HG03280 (cell line): ENCODE results near the gene AP1G1.

Experiments
- ATAC-seq: cut with Tn5 transposase; IDR thresholded peaks from one replicate; pipeline ENCODE4 v1.9.1; 2021; ENCODE audit warnings: mild to moderate bottlenecking, moderate library complexity; ENCODE audit not compliant: unreplicated experiment

The AP1G1 gene

DNA sequence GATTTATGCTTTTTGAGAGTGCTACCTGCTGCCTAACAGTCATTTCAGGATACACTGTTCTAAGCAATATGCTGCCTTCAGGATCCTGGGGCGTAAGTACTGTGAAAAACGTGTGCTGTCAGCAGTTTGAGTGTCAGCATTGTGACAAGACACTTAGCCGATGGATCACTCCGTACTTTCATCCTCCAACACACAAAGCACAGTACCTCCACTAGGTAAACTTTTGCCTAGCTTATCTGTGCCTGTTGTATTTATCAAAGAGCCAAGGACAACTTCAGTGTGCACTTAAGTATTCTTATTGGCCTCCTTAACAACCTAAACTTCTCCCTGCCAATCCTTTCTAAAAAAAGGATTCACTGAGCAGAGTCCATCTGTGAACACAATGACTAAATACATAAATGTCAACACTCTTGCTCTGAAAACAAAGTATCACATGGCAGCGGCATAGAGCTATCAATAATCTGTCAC lies 50.3 kb downstream of the AP1G1 start:
- no peak for ATAC-seq

- ATAC-seq: no peak
Measured at GRCh38 chr16:71754652-71755051, 54.0 kb downstream of the AP1G1 start.

GRCh38 chr16:71754108-71754507 lies 54.5 kb downstream of the AP1G1 start:
- ATAC-seq: no peak

GRCh38 chr16:71748226-71748625 lies 60.4 kb downstream of the AP1G1 start:
- ATAC-seq: no peak

DNA sequence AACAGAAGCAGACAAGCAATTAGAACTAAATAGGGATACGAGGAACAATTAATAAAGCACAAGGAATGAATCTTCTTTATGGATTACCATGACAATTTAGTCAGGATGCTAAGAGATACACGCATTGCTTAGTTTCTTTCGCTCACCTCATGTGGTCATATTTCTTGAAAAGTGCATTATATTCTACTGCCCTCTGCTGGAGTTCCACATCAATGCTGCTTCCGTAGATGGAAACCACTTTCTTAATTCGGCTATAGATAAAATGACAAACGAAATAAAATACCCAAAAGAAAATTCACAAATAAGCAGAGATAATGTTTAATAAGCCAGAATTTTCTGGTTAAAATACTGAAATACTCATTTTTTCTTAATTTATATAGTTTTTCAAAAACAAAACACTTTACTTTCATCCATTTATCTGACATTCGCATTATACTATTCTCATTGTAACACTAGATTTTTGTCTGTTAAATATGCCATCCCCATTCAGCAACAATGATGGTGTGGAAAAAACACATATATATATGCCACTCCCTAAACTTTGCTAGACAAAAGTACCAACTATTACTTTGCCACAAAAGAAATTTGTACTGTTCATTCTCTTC lies 62.1 kb downstream of the AP1G1 start:
- ATAC-seq: no peak

- no peak for ATAC-seq
Measured at GRCh38 chr16:71738855-71739254, 69.8 kb downstream of the AP1G1 start.

DNA sequence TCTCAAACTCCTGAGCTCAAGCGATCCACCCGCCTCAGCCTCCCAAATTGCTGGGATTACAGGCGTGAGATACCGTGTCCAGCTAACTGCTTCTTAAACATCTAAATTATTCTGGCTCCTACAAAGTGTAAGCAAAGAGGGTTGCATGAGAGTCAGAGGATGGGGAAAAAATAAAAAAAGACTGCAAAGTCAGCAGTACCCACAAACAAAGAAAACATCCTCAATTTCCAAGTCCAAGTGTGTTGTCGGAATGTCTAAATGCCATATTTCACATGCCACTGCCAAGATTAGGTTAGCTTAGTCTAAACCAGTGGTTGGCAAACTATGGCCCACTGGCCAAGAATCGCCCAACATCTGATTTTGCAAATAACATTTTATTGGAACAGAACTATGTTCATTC lies 71.1 kb downstream of the AP1G1 start:
- ATAC-seq: no peak

DNA sequence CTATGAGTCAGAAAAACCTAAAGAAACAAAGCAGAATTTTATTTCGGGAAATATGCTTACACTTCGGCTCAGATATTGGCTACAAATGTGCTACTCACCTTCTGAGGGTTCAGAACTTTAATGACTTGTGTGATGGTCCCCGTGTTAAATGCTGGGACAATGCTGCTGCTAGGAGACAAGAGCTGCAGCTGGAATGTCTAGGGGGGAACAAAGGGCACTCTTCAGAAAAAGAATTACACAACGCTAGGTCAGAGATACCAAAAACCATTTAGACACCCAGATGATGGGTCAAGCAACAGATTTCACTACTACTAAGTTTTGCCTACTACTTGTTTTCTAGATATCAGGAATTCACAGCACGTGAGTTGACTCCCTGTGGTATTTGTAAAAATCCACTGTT lies 74.1 kb downstream of the AP1G1 start:
- ATAC-seq: no peak

DNA sequence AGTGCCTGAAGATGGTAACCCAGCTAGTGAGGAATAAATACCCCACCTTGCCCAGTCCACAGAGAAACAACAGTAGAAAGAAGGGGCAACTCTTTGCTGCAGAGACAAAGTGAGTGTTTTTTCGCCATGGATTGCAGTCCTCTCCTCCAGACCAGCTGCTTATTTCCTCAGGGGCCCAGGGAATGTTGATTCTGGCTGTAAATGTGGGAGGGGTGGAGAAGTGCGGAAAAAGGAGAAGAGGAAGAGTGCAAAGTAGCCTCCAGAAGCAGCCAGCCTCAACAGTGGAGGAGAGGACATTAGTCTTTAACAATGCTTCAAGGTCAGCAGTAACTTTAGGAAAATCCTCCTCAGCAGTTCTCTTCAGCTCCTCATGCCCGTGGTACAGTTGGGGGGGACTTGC lies 76.0 kb downstream of the AP1G1 start:
- ATAC-seq: no peak

DNA sequence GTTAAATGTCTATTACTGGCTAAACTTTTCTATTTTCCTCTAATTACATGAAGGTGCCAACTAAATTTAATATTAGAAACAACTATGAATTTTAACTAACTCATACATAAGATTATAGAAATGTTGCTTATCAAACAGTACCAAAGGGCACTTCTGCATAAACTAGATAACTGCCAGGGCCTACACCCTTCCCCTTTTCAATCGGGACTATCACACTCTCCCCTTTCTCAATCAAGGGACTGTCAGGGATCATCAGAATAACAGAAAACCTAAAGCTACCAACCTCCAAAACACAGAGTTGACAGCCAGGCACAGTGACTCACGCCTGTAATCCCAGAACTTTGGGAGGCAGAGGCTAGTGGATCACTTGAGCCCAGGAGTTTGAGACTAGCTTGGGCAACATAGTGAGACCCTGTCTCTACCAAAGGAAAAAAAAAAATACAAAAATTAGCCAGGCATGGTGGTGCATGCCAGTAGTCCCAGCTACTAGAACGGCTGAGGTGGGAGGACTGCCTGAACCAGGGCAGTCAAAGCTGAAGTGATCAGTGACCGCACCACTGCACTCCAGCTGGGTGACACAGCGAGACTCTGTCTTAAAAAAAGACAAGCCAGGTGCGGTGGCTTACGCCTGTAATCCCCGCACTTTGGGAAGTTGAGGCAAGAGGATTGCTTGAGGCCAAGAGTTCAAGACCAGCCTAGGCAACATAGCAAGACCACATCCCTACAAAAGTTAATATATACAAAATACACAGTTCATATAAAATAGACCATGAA lies 80.9 kb downstream of the AP1G1 start:
- ATAC-seq: no peak

DNA sequence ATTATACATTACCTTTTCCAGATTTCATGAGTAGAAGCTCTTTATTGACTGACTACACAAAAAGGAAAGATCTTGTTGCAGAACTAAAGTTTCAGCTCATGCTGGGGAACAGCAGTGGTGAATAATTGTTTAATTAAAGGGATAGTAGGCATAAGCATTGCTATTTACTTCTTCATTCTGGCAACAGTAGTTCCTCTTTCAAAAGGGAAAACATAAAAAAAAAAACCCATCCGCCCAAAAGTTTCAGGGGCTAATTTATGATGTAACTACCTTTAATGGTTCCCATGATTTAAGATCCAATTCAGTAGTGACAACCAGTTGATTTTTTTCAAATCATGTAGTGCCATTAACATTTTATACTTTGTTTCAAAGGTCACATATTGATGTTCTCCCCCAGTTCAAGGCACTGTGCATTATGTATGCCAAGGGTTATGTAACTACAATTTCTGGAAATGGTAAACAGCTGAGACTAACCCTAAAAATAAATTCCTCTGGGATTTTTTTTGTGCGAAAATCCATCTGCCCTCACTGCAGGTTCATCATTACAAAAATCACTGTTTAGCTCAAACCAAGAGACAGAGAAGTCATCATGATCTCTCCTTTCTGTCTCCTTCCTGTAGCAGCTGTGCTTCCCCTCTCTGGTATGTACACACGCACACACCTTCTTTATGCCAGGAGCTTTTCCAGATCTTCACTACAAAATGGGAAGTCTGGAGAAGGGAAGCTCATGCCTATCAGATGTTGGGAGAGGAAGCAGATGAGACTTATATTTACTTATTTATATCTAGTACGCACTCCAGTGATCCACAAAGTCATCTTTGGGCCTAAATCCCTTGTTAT lies 81.9 kb downstream of the AP1G1 start:
- ATAC-seq: no peak

- ATAC-seq: no peak
Measured at GRCh38 chr16:71724320-71724751, 84.3 kb downstream of the AP1G1 start, which contains the start of gene PHLPP2. Gene PHLPP2, minus strand, starts transcription at chr16:71724701. Its CDS starts 9,906 bp downstream, at chr16:71714795.

- ATAC-seq: peak; percentile 85
Measured at GRCh38 chr16:71723537-71724319, 84.9 kb downstream of the AP1G1 start.

DNA sequence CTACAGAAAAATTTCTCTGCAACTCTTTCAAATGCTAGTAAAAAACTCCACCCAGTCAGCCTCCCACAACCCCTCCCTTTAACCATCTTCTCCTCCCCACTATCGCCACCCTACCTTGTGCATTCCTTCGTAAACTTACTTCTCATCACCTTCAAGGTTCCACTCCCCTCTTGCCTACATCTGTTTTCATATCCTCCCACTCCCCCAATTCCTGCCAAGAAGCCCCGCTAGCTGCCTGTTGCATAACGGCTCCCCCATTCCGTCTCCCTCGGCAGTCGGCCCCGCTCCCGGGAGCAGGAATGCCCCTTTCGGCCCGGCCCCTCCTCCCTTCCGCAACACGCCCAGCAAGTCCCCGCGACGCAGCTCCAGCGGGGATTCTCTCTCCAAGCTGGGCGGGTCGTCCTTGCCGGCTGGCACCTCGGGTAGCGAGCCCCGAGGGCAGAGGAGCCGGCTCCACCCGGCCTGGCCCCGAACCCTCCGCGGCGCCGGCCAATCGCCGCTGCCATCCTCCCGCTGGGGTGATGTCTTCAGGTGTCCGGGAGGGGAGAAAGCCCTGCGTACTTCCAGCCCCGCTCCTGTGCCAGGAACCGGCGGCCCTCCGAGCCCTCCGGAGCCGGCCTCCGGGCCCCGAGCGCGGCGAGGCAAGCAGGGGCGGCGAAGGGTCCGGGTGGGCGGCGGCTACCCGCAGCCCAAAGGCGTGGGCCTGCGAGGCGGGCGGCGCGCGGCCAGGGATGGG lies 85.7 kb downstream of the AP1G1 start:
- peak; percentile 30 for ATAC-seq

- no peak for ATAC-seq
Measured at GRCh38 chr16:71721066-71721740, 87.4 kb downstream of the AP1G1 start.

GRCh38 chr16:71712501-71712900 lies 96.1 kb downstream of the AP1G1 start:
- no peak for ATAC-seq

- ATAC-seq: no peak
Measured at GRCh38 chr16:71711789-71712188, 96.8 kb downstream of the AP1G1 start.

DNA sequence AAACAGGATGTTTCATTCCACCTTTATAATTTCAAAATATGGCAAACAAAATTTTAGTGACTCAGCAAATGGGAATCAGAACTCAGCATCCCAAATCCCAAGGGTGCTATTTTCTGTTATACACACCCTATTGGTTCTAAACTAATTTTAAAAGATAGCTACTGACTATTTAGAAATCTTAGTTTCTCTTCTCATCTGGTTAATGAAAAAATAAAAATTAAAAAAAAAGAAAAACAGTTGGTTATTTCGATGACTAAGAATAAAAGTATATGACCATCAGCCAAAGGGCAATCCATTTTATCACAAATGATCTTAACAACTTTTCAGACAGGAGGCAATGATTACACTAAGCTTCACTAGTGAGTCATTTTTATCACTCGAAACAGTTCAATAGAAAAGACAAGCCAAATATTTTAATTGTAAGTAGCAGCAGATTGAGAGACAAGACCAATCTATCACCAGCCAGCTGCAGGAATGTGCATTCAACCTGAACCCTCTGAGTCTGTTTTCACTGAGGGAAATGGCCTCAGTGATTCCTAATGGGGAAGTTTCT lies 99.3 kb downstream of the AP1G1 start:
- no peak for ATAC-seq

DNA sequence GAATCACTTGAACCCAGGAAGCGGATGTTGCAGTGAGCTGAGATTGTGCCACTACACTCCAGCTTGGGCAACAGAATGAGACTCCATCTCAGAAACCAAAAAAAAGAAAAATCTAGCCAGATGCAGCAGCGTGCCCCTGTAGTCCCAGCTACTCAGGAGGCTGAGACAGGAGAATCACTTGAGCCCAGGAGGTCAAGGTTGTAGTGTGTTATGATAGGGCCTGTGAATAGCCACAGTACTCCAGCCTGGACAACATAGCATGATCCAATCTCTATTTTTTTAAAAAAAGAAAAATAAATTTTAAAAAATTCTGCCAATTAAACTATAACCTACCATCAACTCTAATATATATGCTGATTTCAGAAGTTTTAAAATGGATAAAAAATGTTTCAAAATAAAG lies 99.9 kb downstream of the AP1G1 start:
- ATAC-seq: no peak
